CD4-positive, CD25-positive, alpha-beta regulatory T cell (primary cell): ENCODE data around the gene CLCN2. TPM values are rescaled to one million over a fixed set of nuclear protein-coding genes. Genes with fewer than 3 reads are reported as not detected.
A peak's percentile ranks its signal among the peaks of the same experiment; 100 is the strongest.

ENCODE experiments used
- ATAC-seq, 2 donors: fragments of 150-1000 bp; cut with Tn5 transposase; one replicate each; pipeline ENCODE4 v1.10.0; 2021; ENCODE audit warnings: low read depth in 2 of 2, moderate number of reproducible peaks in 2 of 2, moderate library complexity in 1 of 2
- DNase-seq, 3 donors: peaks; one replicate each; pipeline versions ENCODE4 v3.0.0 to v3.0.0-alpha.2; 2012 to 2022; ENCODE audit warnings: mixed read lengths in 1 of 3
- H3K27ac ChIP-seq: one replicate; pipeline ENCODE4 v1.7.0; 2013; ENCODE audit warnings: mild to moderate bottlenecking, low read length; ENCODE audit not compliant: insufficient read depth, poor library complexity, severe bottlenecking
- H3K27me3 ChIP-seq: one replicate; pipeline ENCODE4 v1.7.0; 2013; ENCODE audit warnings: low read length; ENCODE audit not compliant: control insufficient read depth, insufficient read depth
- H3K36me3 ChIP-seq: one replicate; pipeline ENCODE4 v1.7.0; 2013; ENCODE audit warnings: mild to moderate bottlenecking, low read length, moderate library complexity; ENCODE audit not compliant: control insufficient read depth, insufficient read depth
- H3K4me1 ChIP-seq: 2 replicates; pipeline ENCODE4 v1.7.0; 2013; ENCODE audit warnings: mild to moderate bottlenecking, low read length; ENCODE audit not compliant: insufficient read depth, control insufficient read depth, poor library complexity, severe bottlenecking
- H3K4me3 ChIP-seq: one replicate; pipeline ENCODE4 v1.7.0; 2013; ENCODE audit warnings: low read depth, mild to moderate bottlenecking, low read length, moderate library complexity
- H3K9me3 ChIP-seq, 2 experiments: 1 replicate in 1 of 2; 2 replicates in 1 of 2; pipeline ENCODE4 v1.7.0; 2013; ENCODE audit warnings: low read length in 2 of 2, mild to moderate bottlenecking in 1 of 2, moderate library complexity in 1 of 2; ENCODE audit not compliant: control insufficient read depth in 2 of 2
- H3K27ac Mint-ChIP-seq, 3 donors: one replicate each; pipeline ENCODE4 v1.8.0; 2020 to 2022; ENCODE audit warnings: mild to moderate bottlenecking in 3 of 3, mixed read lengths in 3 of 3, moderate library complexity in 2 of 3
- H3K27me3 Mint-ChIP-seq: one replicate; pipeline ENCODE4 v1.8.0; 2022; ENCODE audit warnings: mild to moderate bottlenecking, mixed read lengths
- H3K36me3 Mint-ChIP-seq: one replicate; pipeline ENCODE4 v1.8.0; 2020; ENCODE audit warnings: mixed read lengths
- H3K4me1 Mint-ChIP-seq, 4 donors: one replicate each; pipeline ENCODE4 v1.8.0; 2020 to 2022; ENCODE audit warnings: mixed read lengths in 4 of 4, mild to moderate bottlenecking in 1 of 4
- H3K4me3 Mint-ChIP-seq, 4 donors: one replicate each; pipeline ENCODE4 v1.8.0; 2020 to 2022; ENCODE audit warnings: mild to moderate bottlenecking in 4 of 4, mixed read lengths in 4 of 4, moderate library complexity in 3 of 4
- H3K9me3 Mint-ChIP-seq, 7 donors: one replicate each; pipeline ENCODE4 v1.8.0; 2020 to 2022; ENCODE audit warnings: mixed read lengths in 7 of 7, mild to moderate bottlenecking in 3 of 7, moderate library complexity in 2 of 7
- polyA plus RNA-seq, 4 donors: library from polyadenylated mRNA; unstranded; fragments of 300-500 nt; fragmentation: Illumina TruSeq; gene quantifications; one replicate each; pipeline ENCODE4 v1.2.3, GENCODE V29; 2021
- total RNA-seq: library from RNA; stranded (reverse); gene quantifications from one replicate; pipeline ENCODE4 v1.2.3, GENCODE V29; 2022

The CLCN2 gene
- total and polyA plus RNA-seq, 5 donors from 2014 or later, result 0.30 to 4.7 (median 0.57) TPM; not detected in 1

DNA sequence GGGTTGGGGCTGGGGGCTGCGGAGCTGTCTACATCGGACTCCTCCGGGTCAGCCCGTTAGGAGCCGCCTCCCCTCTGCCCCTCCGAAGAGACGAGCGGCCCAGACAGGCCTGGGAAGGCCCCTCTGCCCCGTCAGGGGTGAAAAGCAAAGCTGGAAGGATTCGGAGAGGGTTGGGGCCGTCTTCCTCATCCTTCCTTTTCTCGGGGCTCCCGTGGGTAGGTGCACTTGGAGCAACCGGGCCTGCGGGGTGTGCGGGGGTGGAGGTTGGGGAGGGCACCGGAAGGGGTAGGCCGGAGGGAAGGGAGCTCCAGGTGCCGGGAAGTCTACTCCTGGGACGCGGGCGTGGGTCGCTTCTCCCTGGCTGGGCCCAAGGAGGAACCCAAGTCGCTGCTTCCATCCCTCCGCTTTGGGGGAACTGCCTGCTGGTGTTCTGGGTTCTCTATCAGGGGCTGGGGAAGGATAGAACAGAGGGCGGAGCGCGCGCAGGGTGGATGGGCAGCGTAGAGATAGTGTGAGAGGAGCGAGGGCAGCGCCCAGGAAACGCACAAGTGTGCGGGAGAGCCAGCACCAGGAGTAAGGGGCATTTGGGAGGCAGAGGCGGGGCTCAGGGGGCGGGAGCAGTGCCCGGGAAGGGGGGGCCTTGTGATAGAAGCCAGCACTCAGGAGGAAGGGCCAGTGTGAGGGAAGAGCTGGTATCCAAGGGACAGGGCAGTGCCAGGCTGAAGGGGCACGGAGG lies 695 bp upstream of the CLCN2 start:
- peak overlapping the region; percentile 57 for H3K4me3 ChIP-seq

DNA sequence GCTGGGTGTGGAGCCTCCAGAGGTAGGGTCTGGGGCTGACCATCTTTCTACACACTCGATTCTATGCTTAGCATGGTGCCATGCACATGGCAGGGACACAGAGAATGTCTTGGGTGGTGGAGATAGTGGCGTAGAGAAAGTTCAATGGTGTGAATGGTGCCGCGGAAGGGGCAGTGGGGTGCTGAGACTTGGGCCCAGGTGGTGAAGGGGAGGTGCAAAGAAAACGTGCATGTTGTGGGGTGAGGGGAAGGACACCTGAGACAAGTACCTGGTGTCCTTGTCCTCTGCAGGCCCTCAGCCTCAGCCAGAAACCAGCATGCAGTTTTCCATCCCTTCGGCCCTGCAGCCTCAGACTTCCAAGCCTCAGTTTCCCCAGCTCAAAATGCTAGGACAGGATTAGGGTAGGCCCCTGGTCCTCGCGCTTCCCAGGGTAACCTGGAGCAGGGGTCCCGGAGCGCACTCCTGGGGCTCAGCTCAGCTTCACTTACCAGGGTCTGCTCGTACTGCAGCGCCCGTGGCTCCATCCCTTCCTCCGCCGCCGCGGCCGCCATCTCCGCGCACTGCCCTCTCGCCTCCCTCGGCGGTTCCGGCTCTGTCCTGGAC lies 375 bp downstream of the CLCN2 start:
- Histone ChIP-seq H3K27me3 (no peaks in the 10 kb centered on the region), H3K27ac (no peak overlapping the region), H3K36me3 (no peaks in the 10 kb centered on the region), H3K9me3 (no peaks in the 10 kb centered on the region), H3K4me3 (peak overlapping the region; percentile 44), H3K4me1 (peaks cover 33% of the 10 kb centered on the region)
- DNase-seq (no peak), ATAC-seq (no peak)
- Mint-ChIP-seq H3K36me3 (peaks cover 6% of the 10 kb centered on the region), H3K4me3 (peak overlapping the region; percentile 88 to 94 (median 89)), H3K9me3 (no peaks in the 10 kb centered on the region), H3K27me3 (peaks cover 6% of the 10 kb centered on the region), H3K27ac (peak overlapping the region in 1 of 3 donors; percentile 44), H3K4me1 (peaks cover 4 to 40% (median 27%) of the 10 kb centered on the region in 4 donors)

More for the DNA sequence above, 695 bp upstream of the CLCN2 start:
- Mint-ChIP-seq H3K27ac (peak overlapping the region; percentile 93 to 97 (median 96)), H3K4me1 (peaks cover 4 to 47% (median 34%) of the 10 kb centered on the region in 4 donors), H3K27me3 (peaks cover 6% of the 10 kb centered on the region), H3K4me3 (peak overlapping the region; percentile 97 to 99 (median 98)), H3K9me3 (no peaks in the 10 kb centered on the region), H3K36me3 (peaks cover 12% of the 10 kb centered on the region)
- ATAC-seq (peak; percentile 3), DNase-seq (peak; percentile 26 to 55 (median 33))
- Histone ChIP-seq H3K36me3 (peaks cover 6% of the 10 kb centered on the region), H3K4me1 (peaks cover 33% of the 10 kb centered on the region), H3K27me3 (no peaks in the 10 kb centered on the region), H3K9me3 (no peaks in the 10 kb centered on the region), H3K27ac (peak overlapping the region; percentile 84)

DNA sequence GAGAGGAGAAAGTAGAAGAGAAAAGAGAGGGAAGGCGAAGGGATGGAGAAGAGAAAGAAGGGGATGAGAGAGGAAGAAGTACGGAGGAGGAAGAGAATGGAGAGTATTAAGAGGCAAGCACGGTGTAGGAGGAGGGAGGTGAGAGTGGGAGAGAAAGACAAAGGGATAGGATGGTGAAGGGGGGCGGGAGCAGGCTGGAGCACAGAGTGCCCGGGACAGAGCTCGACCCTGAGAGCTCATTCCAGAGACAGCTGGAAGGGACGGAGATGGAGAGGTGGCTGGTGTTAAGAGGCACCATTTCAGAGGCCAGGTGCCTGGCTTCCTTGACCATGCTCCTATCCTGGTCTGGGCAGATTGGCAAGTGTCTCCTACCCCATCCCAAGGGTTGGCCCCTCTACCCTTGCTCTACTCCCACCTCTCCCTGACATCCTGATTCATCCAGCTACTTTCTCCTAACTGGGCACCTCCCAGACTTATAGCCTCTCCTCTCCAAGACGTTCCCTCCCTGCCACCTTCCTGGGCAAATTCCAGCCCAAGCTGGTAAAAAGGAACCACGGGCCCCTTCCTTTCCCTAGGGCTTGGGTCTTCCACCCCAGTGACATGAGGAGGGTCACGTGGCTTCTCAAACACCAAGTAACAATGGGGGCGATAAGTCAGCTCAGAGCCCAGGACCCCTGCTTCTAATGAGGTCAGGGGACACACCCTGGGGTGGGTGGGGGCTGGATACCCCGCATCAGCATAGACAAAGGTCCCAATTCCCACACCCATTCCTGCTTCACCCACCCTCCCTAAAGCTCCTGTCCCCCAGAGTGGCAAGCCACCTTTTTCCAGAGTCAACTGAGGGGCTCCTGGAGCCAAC lies 1.1 kb downstream of the CLCN2 start:
- no peaks in the 10 kb centered on the region for H3K27me3 ChIP-seq

DNA sequence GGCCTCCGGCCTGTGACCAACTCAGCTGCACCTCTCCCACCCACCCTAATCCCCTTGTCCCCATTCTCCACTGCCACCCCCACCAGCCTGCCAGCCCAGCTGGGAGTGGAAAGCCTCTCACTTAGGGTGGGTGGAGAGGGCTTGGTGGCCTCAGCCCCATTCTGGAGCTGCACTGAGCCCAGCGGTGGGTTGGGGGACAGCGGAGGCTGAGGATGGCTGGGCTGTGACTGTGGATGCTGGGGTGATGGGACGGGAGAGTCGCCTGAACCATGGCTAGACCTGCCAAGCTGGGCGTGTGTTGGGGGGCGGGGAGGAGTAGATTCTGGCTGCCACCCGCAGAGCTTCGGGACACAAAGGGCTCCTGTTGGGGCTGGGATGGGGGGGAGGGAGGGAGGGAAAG lies 1.8 kb downstream of the CLCN2 start:
- DNase-seq (no peak), ATAC-seq (no peak)
- Mint-ChIP-seq H3K36me3 (peaks cover 5% of the 10 kb centered on the region), H3K27ac (no peak overlapping the region), H3K4me1 (peaks cover 1 to 31% (median 19%) of the 10 kb centered on the region in 4 donors), H3K9me3 (no peaks in the 10 kb centered on the region), H3K27me3 (peaks cover 11% of the 10 kb centered on the region), H3K4me3 (peak overlapping the region in 3 of 4 donors; percentile 64 to 90 (median 88))
- peaks cover 33% of the 10 kb centered on the region for H3K4me1 ChIP-seq
- H3K36me3 ChIP-seq, result no peaks in the 10 kb centered on the region
- H3K27me3 ChIP-seq, result no peaks in the 10 kb centered on the region
- H3K27ac ChIP-seq, result no peak overlapping the region
- H3K9me3 ChIP-seq, result no peaks in the 10 kb centered on the region
- H3K4me3 ChIP-seq, result no peak overlapping the region

More for the DNA sequence above, 1.1 kb downstream of the CLCN2 start:
- Mint-ChIP-seq H3K27ac (no peak overlapping the region), H3K9me3 (no peaks in the 10 kb centered on the region), H3K36me3 (peaks cover 7% of the 10 kb centered on the region), H3K4me1 (peaks cover 4 to 38% (median 26%) of the 10 kb centered on the region in 4 donors), H3K27me3 (peaks cover 7% of the 10 kb centered on the region), H3K4me3 (peak overlapping the region; percentile 88 to 94 (median 89))
- ATAC-seq, result no peak
- peaks cover 33% of the 10 kb centered on the region for H3K4me1 ChIP-seq
- H3K27ac ChIP-seq, result no peak overlapping the region
- H3K4me3 ChIP-seq, result no peak overlapping the region
- no peak for DNase-seq
- H3K36me3 ChIP-seq, result no peaks in the 10 kb centered on the region
- H3K9me3 ChIP-seq, result no peaks in the 10 kb centered on the region

DNA sequence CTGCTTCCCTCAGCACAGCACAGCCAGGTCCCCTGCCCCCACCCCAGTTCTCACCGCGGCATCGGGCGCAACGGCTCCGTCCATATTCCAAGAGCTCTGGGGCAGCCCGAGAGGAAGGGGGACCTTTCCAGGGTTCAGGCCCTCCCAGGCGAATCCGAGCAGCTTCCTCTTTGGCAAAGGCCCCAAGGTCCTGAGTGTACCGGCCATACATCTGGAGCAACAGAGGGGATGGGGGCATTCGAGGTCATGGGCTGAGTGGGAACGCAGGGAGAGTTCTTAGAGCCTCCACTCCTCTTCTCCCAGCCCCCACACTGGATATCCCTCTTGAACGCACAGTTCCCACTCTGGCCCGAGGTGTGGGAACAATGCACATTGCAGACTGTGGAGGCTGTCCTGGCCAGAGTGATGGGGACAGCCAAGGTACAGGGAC lies 2.5 kb downstream of the CLCN2 start:
- peaks cover 5% of the 10 kb centered on the region for H3K36me3 Mint-ChIP-seq
- peaks cover 30% of the 10 kb centered on the region for H3K4me1 ChIP-seq
- H3K9me3 Mint-ChIP-seq, result no peaks in the 10 kb centered on the region
- no peak overlapping the region for H3K4me3 ChIP-seq
- ATAC-seq (no peak), DNase-seq (no peak)
- H3K9me3 ChIP-seq, result no peaks in the 10 kb centered on the region
- peaks cover 11% of the 10 kb centered on the region for H3K27me3 Mint-ChIP-seq
- H3K27ac Mint-ChIP-seq, result no peak overlapping the region
- H3K36me3 ChIP-seq, result no peaks in the 10 kb centered on the region
- peak overlapping the region in 1 of 4 donors; percentile 54 for H3K4me3 Mint-ChIP-seq
- no peak overlapping the region for H3K27ac ChIP-seq
- H3K4me1 Mint-ChIP-seq, result peaks cover 0 to 24% (median 14%) of the 10 kb centered on the region in 4 donors
- H3K27me3 ChIP-seq, result no peaks in the 10 kb centered on the region

DNA sequence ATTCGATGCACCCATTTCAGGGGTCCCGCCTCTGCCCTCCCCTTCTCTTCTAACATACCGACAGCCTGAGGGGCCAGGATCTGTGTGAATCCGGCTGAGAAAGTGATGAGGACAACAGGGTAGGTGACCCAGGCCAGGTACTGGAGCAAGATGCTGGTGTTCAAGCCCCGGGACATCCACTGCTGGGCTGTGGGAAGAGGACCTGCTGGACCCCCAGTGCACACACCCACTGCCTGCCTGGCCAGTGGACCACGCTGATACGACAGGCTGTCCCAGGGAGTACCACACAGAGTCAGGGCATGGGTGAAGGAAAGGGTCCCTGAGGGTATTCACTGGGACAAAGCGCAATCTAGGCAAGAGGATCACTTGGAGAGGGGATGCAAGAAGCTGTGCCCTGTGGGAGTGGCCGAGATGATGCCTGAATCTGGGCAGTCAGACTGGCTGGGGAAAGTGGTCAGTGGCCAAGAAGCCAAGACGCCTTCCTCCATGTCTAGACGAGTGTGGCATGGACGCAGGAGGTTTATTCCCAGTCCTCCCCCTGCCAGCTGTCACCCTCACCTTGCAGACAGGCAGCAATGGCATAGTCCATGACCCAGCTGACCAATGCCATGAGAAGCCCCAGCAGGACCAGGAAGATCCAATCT lies 3.2 kb downstream of the CLCN2 start:
- Mint-ChIP-seq H3K27me3 (peaks cover 7% of the 10 kb centered on the region), H3K4me1 (peaks cover 0 to 17% (median 10%) of the 10 kb centered on the region in 4 donors), H3K27ac (no peak overlapping the region), H3K36me3 (peaks cover 5% of the 10 kb centered on the region), H3K4me3 (peak overlapping the region in 2 of 4 donors; percentile 43 to 54), H3K9me3 (no peaks in the 10 kb centered on the region)
- H3K9me3 ChIP-seq, result no peaks in the 10 kb centered on the region
- H3K4me1 ChIP-seq, result peaks cover 23% of the 10 kb centered on the region
- no peaks in the 10 kb centered on the region for H3K36me3 ChIP-seq
- ATAC-seq (no peak), DNase-seq (no peak)
- H3K27me3 ChIP-seq, result no peaks in the 10 kb centered on the region
- H3K27ac ChIP-seq, result no peak overlapping the region
- H3K4me3 ChIP-seq, result no peak overlapping the region
